Measurements from ENCODE around the gene SLC39A9. TPM values are rescaled to one million over a fixed set of nuclear protein-coding genes. Genes with fewer than 3 reads are reported as not detected.
"Not testable (repeated sequence)": the region's sequence is repeated elsewhere in the genome, so short reads cannot be mapped to it uniquely, and the experiment has no call there.

Gene SLC39A9
- total and polyA plus RNA-seq, 10 of the 15 experiments (the other 5 are each of a cell fraction or from before 2014, with no cell fraction given) = 19.9 to 109 (median 46.9) TPM

DNA sequence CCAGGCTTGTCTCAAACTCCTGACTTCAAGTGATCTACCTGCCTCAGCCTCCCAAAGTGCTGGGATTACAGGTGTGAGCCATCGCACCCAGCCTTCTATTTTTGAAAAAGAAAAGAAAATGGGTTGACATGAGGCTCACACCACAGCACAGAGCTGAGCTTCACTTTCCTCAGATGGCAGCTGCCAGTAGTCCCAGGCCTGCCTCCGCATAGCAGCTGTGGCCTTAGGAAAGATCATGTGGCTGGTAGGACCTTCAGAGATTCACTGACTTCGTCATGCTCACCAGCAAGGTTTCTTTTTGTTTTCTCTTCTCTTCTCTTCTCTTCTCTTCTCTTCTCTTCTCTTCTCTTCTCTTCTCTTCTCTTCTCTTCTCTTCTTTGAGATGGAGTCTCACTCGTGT, 99.8 kb downstream of the SLC39A9 start:
- H3K9ac ChIP-seq (ENCODE audit: control insufficient read depth, insufficient read depth, low read length); SMC1A ChIA-PET (ENCODE audit: uncharacterized antibody, unreplicated experiment); intact Hi-C loops (cut with micrococcal nuclease; ENCODE audit: unreplicated experiment); H3K27me3 ChIP-seq (replicated peaks in 1 of 2; ENCODE audit: control insufficient read depth in 2 of 2, insufficient read depth in 2 of 2, low read length in 1 of 2); H3K4me3 ChIP-seq; CTCF ChIA-PET; H3K27ac ChIP-seq (ENCODE audit: control insufficient read depth, insufficient read depth); ATAC-seq; FAIRE-seq; H4K20me1 ChIP-seq (ENCODE audit: control insufficient read depth, insufficient read depth); BruUV-seq (replicated peaks); H3K79me2 ChIP-seq (ENCODE audit: control insufficient read depth, insufficient read depth, low read length); RAD21 ChIA-PET (ENCODE audit: unreplicated experiment); in situ Hi-C loops (cut with MboI); H3K36me3 ChIP-seq (ENCODE audit: control insufficient read depth in 2 of 2, insufficient read depth in 2 of 2, low read length in 1 of 2); H3K4me1 ChIP-seq (ENCODE audit: control insufficient read depth, insufficient read depth, low read length); H2AFZ ChIP-seq (ENCODE audit: control insufficient read depth, low read depth, low read length); H3K9me3 ChIP-seq (replicated peaks; ENCODE audit: control insufficient read depth, insufficient read depth, low read length); DNase-seq (ENCODE audit: low read depth, low spot score); H3K4me2 ChIP-seq (ENCODE audit: control insufficient read depth, insufficient read depth): not testable (repeated sequence)
- WGBS (ENCODE audit: insufficient coverage, insufficient replicate concordance, low lambda C conversion rate, missing lambda C conversion rate) = 42% methylated on average over 4 of the region's 4 CpGs
- POLR2A ChIA-PET = interaction anchor here (0.6 kb wide), 1 partner anchor 591 kb away, joined by 3 read pairs; no protein-coding TSS in a partner anchor

DNA sequence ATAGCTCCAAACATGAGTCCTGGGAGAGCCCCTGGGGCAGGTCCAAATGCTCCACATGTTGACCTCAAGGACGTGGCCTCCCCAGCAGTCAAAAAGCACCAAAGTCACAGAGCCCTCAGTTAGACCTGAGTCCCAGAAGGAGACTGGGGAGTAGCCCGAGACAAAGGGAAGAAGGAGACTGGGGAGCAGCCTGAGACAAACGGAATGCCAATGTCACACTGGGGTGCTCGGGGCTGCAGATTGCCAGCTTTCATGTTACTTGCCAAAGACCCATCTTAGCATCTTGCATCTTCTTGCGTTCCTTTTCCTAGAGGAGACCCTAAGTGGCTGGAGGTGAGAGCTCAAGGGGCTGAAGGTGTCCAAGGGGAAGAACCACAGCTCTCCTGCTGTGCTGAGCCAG, 100.9 kb downstream of the SLC39A9 start:
- CTCF ChIA-PET = no interaction called here
- in situ Hi-C loops (cut with MboI) = no loop called here
- TF ChIP-seq, protein P1, sequence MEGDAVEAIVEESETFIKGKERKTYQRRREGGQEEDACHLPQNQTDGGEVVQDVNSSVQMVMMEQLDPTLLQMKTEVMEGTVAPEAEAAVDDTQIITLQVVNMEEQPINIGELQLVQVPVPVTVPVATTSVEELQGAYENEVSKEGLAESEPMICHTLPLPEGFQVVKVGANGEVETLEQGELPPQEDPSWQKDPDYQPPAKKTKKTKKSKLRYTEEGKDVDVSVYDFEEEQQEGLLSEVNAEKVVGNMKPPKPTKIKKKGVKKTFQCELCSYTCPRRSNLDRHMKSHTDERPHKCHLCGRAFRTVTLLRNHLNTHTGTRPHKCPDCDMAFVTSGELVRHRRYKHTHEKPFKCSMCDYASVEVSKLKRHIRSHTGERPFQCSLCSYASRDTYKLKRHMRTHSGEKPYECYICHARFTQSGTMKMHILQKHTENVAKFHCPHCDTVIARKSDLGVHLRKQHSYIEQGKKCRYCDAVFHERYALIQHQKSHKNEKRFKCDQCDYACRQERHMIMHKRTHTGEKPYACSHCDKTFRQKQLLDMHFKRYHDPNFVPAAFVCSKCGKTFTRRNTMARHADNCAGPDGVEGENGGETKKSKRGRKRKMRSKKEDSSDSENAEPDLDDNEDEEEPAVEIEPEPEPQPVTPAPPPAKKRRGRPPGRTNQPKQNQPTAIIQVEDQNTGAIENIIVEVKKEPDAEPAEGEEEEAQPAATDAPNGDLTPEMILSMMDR (IDR thresholded peaks at IDR 0.05 in 2 of 3, conservative IDR thresholded peaks at IDR 0.05 in 1 of 3; ENCODE audit: control insufficient read depth in 2 of 3, extremely low read depth in 1 of 3, insufficient read depth in 1 of 3, low read depth in 3 of 3, low read length in 3 of 3) = no peak
- TF ChIP-seq, protein P2, sequence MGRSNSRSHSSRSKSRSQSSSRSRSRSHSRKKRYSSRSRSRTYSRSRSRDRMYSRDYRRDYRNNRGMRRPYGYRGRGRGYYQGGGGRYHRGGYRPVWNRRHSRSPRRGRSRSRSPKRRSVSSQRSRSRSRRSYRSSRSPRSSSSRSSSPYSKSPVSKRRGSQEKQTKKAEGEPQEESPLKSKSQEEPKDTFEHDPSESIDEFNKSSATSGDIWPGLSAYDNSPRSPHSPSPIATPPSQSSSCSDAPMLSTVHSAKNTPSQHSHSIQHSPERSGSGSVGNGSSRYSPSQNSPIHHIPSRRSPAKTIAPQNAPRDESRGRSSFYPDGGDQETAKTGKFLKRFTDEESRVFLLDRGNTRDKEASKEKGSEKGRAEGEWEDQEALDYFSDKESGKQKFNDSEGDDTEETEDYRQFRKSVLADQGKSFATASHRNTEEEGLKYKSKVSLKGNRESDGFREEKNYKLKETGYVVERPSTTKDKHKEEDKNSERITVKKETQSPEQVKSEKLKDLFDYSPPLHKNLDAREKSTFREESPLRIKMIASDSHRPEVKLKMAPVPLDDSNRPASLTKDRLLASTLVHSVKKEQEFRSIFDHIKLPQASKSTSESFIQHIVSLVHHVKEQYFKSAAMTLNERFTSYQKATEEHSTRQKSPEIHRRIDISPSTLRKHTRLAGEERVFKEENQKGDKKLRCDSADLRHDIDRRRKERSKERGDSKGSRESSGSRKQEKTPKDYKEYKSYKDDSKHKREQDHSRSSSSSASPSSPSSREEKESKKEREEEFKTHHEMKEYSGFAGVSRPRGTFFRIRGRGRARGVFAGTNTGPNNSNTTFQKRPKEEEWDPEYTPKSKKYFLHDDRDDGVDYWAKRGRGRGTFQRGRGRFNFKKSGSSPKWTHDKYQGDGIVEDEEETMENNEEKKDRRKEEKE (IDR thresholded peaks at IDR 0.05) = no peak
- TF ChIP-seq NFYB (IDR thresholded peaks at IDR 0.05; ENCODE audit: insufficient read depth, low read depth, low read length) (no peak), ZZZ3 (IDR thresholded peaks at IDR 0.05; ENCODE audit: control insufficient read depth, insufficient read length, low read depth) (no peak), MEF2B (IDR thresholded peaks at IDR 0.05; ENCODE audit: partially characterized antibody, poor library complexity, severe bottlenecking) (no peak)
- TF ChIP-seq, protein P3, sequence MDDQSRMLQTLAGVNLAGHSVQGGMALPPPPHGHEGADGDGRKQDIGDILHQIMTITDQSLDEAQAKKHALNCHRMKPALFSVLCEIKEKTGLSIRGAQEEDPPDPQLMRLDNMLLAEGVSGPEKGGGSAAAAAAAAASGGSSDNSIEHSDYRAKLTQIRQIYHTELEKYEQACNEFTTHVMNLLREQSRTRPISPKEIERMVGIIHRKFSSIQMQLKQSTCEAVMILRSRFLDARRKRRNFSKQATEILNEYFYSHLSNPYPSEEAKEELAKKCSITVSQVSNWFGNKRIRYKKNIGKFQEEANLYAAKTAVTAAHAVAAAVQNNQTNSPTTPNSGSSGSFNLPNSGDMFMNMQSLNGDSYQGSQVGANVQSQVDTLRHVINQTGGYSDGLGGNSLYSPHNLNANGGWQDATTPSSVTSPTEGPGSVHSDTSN (IDR thresholded peaks at IDR 0.05; ENCODE audit: insufficient replicate concordance, low read depth, low read length) = no peak
- TF ChIP-seq, protein P4, sequence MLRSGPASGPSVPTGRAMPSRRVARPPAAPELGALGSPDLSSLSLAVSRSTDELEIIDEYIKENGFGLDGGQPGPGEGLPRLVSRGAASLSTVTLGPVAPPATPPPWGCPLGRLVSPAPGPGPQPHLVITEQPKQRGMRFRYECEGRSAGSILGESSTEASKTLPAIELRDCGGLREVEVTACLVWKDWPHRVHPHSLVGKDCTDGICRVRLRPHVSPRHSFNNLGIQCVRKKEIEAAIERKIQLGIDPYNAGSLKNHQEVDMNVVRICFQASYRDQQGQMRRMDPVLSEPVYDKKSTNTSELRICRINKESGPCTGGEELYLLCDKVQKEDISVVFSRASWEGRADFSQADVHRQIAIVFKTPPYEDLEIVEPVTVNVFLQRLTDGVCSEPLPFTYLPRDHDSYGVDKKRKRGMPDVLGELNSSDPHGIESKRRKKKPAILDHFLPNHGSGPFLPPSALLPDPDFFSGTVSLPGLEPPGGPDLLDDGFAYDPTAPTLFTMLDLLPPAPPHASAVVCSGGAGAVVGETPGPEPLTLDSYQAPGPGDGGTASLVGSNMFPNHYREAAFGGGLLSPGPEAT (IDR thresholded peaks at IDR 0.05; ENCODE audit: low read depth) = no peak

More for the DNA sequence above, 100.9 kb downstream of the SLC39A9 start:
- ChIA-PET SMC1A (ENCODE audit: uncharacterized antibody, unreplicated experiment) (no interaction called here), POLR2A (interaction anchor here (0.5 kb wide), 1 partner anchor 629 kb away, joined by 4 read pairs; no protein-coding TSS in a partner anchor), RAD21 (ENCODE audit: unreplicated experiment) (no interaction called here)
- no TSS peak for BruUV-seq (replicated peaks)
- no peak overlapping the region for H3K27ac ChIP-seq (ENCODE audit: control insufficient read depth, insufficient read depth)
- H3K79me2 ChIP-seq (ENCODE audit: control insufficient read depth, insufficient read depth, low read length) = no peaks in the 10 kb centered on the region
- no peak overlapping the region for H3K9ac ChIP-seq (ENCODE audit: control insufficient read depth, insufficient read depth, low read length)
- intact Hi-C loops (cut with micrococcal nuclease; ENCODE audit: unreplicated experiment) = no loop called here
- 15% methylated on average over 5 of the region's 5 CpGs for WGBS (ENCODE audit: insufficient coverage, insufficient replicate concordance, low lambda C conversion rate, missing lambda C conversion rate)
- no peaks in the 10 kb centered on the region; a peak in 1 of 4 replicates for H3K27me3 ChIP-seq (replicated peaks in 1 of 2; ENCODE audit: control insufficient read depth in 2 of 2, insufficient read depth in 2 of 2, low read length in 1 of 2)
- no peak overlapping the region for H3K4me2 ChIP-seq (ENCODE audit: control insufficient read depth, insufficient read depth)
- FAIRE-seq (no peak), DNase-seq (ENCODE audit: low read depth, low spot score) (no peak), ATAC-seq (no peak)
- H4K20me1 ChIP-seq (ENCODE audit: control insufficient read depth, insufficient read depth) = no peaks in the 10 kb centered on the region
- H3K4me3 ChIP-seq = no peak overlapping the region
- H3K36me3 ChIP-seq (ENCODE audit: control insufficient read depth in 2 of 2, insufficient read depth in 2 of 2, low read length in 1 of 2) = no peaks in the 10 kb centered on the region
- no peak overlapping the region for H2AFZ ChIP-seq (ENCODE audit: control insufficient read depth, low read depth, low read length)
- H3K9me3 ChIP-seq (replicated peaks; ENCODE audit: control insufficient read depth, insufficient read depth, low read length) = no peaks in the 10 kb centered on the region
- no peaks in the 10 kb centered on the region for H3K4me1 ChIP-seq (ENCODE audit: control insufficient read depth, insufficient read depth, low read length)
